GM12878 (cell line): ENCODE results near the gene STX19.

Source experiments
- EGR1 ChIP-seq, 2 experiments: IDR thresholded peaks; 1 replicate in 1 of 2; 2 replicates in 1 of 2; pipeline ENCODE4 v1.6.1; 2011 to 2012; ENCODE audit warnings: low read depth in 2 of 2, low read length in 2 of 2, borderline replicate concordance in 1 of 2, mild to moderate bottlenecking in 1 of 2, moderate library complexity in 1 of 2
- EP300 ChIP-seq, 2 experiments: fragments of 150-350 bp in 1 of 2; IDR thresholded peaks; 2 replicates each; pipeline ENCODE4 v1.6.1; 2011 to 2012; ENCODE audit warnings: low read depth in 2 of 2, low read length in 2 of 2, borderline replicate concordance in 1 of 2, improper control_type of control experiment in 1 of 2, inconsistent platforms in 1 of 2; ENCODE audit not compliant: control insufficient read depth in 1 of 2

- TF ChIP-seq EP300 (IDR thresholded peaks at IDR 0.05; ENCODE audit: borderline replicate concordance in 1 of 2, control insufficient read depth in 1 of 2, low read depth in 2 of 2, low read length in 2 of 2), result no peak
- no peak for TF ChIP-seq EGR1 (IDR thresholded peaks at IDR 0.05; ENCODE audit: borderline replicate concordance in 1 of 2, low read depth in 2 of 2, low read length in 2 of 2)
Observed at GRCh38 chr3:93988764-93989163, 39.6 kb downstream of the STX19 start.
